HepG2 (cell line): Measurements from ENCODE around the gene TAF1D. TPM values are rescaled to one million over a fixed set of nuclear protein-coding genes. Genes with fewer than 3 reads are reported as not detected.
A peak's percentile ranks its signal among the peaks of the same experiment; 100 is the strongest.

Source experiments
- CENPT ChIP-seq: sonication (generic); formaldehyde crosslinking; IDR thresholded peaks from 2 replicates; pipeline ENCODE4 v1.8.0; 2022; ENCODE audit warnings: low read depth, mild to moderate bottlenecking, moderate library complexity, missing genetic modification reagents
- FIP1L1 ChIP-seq: fragments of 200-400 bp; formaldehyde crosslinking; IDR thresholded peaks from 2 replicates; pipeline ENCODE4 v1.6.1; 2018; ENCODE audit warnings: low read depth, mild to moderate bottlenecking, low read length, moderate library complexity, borderline replicate concordance; ENCODE audit not compliant: insufficient read depth
- HHEX ChIP-seq: IDR thresholded peaks from 2 replicates; pipeline ENCODE4 v1.6.1; 2016; ENCODE audit warnings: control low read depth
- HOXD1 ChIP-seq: sonication (generic); formaldehyde crosslinking; IDR thresholded peaks from 2 replicates; pipeline ENCODE4 v1.5.0; 2020; ENCODE audit warnings: missing genetic modification reagents
- KAT8 ChIP-seq: IDR thresholded peaks from 2 replicates; pipeline ENCODE4 v1.6.1; 2016; ENCODE audit warnings: missing genetic modification reagents, missing compliant biosample characterization
- KMT2A ChIP-seq: sonication (generic); formaldehyde crosslinking; IDR thresholded peaks from 2 replicates; pipeline ENCODE4 v1.4.0; 2020; ENCODE audit warnings: missing genetic modification reagents
- MBD4 ChIP-seq: IDR thresholded peaks from 2 replicates; pipeline ENCODE4 v1.6.1; 2012; ENCODE audit warnings: low read length, inconsistent platforms, borderline replicate concordance
- NBN ChIP-seq: fragments of 450-650 bp; conservative IDR thresholded peaks from 2 replicates; pipeline ENCODE4 v1.6.1; 2017
- RFX1 ChIP-seq: fragments of 450-650 bp; IDR thresholded peaks from 2 replicates; pipeline ENCODE4 v1.6.1; 2017
- RXRA ChIP-seq: sonication (generic); formaldehyde crosslinking; IDR thresholded peaks from 2 replicates; pipeline ENCODE4 v1.5.1; 2020; ENCODE audit warnings: missing genetic modification reagents
- TBX2 ChIP-seq: sonication (generic); formaldehyde crosslinking; IDR thresholded peaks from 2 replicates; pipeline ENCODE4 v1.5.0; 2020; ENCODE audit warnings: missing genetic modification reagents, mild to moderate bottlenecking, borderline replicate concordance
- THAP11 ChIP-seq: IDR thresholded peaks from 2 replicates; pipeline ENCODE4 v1.6.1; 2016; ENCODE audit warnings: missing biosample characterization, missing genetic modification reagents
- ZNF530 ChIP-seq: sonication (generic); formaldehyde crosslinking; IDR thresholded peaks from 2 replicates; pipeline ENCODE4 v1.5.0; 2020; ENCODE audit warnings: low read depth, mild to moderate bottlenecking, missing genetic modification reagents
- ZNF841 ChIP-seq: sonication (generic); formaldehyde crosslinking; IDR thresholded peaks from 2 replicates; pipeline ENCODE4 v1.8.1; 2023; ENCODE audit warnings: missing genetic modification reagents, borderline replicate concordance
- ZZZ3 ChIP-seq: sonication (generic); formaldehyde crosslinking; IDR thresholded peaks from 2 replicates; pipeline ENCODE4 v1.4.0; 2020; ENCODE audit warnings: missing genetic modification reagents, mild to moderate bottlenecking, borderline replicate concordance
- polyA plus RNA-seq, 8 experiments: library from polyadenylated mRNA; depleted of rRNA in 3 of 8; stranded (reverse) in 7 of 8; unstranded in 1 of 8; fragments of >200 nt; fragmentation: Illumina TruSeq in 4 of 8; extraction: Trizol in 4 of 8; gene quantifications; 2 replicates each; pipeline versions ENCODE4 v1.2.1 to v1.2.3, GENCODE V29; 2011 to 2016; ENCODE audit warnings: low read depth in 4 of 8, missing spikeins in 1 of 8, mixed read lengths in 1 of 8; ENCODE audit not compliant: insufficient read depth in 1 of 8
- total RNA-seq, 5 experiments: library from RNA; depleted of rRNA; stranded (reverse); fragments of >200 nt; fragmentation: Illumina TruSeq; extraction: Trizol; gene quantifications; 2 replicates each; pipeline ENCODE4 v1.2.3, GENCODE V29; 2016; ENCODE audit warnings: low read depth in 1 of 5
- TF ChIP-seq, protein P1 (sequence below): fragments of 450-650 bp; IDR thresholded peaks from 2 replicates; pipeline ENCODE4 v1.6.1; 2017; ENCODE audit warnings: mild to moderate bottlenecking
- TF ChIP-seq, protein P2 (sequence below): sonication (generic); formaldehyde crosslinking; IDR thresholded peaks from 2 replicates; pipeline ENCODE4 v1.5.0; 2020; ENCODE audit warnings: mild to moderate bottlenecking, missing genetic modification reagents
- TF ChIP-seq, protein P3 (sequence below): sonication (generic); formaldehyde crosslinking; IDR thresholded peaks from 2 replicates; pipeline ENCODE4 v1.5.0; 2020; ENCODE audit warnings: mild to moderate bottlenecking, low read depth, missing genetic modification reagents, borderline replicate concordance
- TF ChIP-seq, protein P4 (sequence below): sonication (generic); formaldehyde crosslinking; IDR thresholded peaks from 2 replicates; pipeline ENCODE4 v1.9.0; 2021; ENCODE audit warnings: missing genetic modification reagents, borderline replicate concordance
- TF ChIP-seq, protein P5 (sequence below): sonication (generic); formaldehyde crosslinking; IDR thresholded peaks from 2 replicates; pipeline ENCODE4 v1.8.0; 2022; ENCODE audit warnings: mild to moderate bottlenecking, missing genetic modification reagents
- TF ChIP-seq, protein P6 (sequence below): sonication (generic); formaldehyde crosslinking; IDR thresholded peaks from 2 replicates; pipeline ENCODE4 v1.8.1; 2023; ENCODE audit warnings: mild to moderate bottlenecking, missing genetic modification reagents, borderline replicate concordance

Gene TAF1D
- total and polyA plus RNA-seq, 2 of the 13 experiments (the other 11 are each of a cell fraction or from before 2014, with no cell fraction given): 132 to 207 TPM

DNA sequence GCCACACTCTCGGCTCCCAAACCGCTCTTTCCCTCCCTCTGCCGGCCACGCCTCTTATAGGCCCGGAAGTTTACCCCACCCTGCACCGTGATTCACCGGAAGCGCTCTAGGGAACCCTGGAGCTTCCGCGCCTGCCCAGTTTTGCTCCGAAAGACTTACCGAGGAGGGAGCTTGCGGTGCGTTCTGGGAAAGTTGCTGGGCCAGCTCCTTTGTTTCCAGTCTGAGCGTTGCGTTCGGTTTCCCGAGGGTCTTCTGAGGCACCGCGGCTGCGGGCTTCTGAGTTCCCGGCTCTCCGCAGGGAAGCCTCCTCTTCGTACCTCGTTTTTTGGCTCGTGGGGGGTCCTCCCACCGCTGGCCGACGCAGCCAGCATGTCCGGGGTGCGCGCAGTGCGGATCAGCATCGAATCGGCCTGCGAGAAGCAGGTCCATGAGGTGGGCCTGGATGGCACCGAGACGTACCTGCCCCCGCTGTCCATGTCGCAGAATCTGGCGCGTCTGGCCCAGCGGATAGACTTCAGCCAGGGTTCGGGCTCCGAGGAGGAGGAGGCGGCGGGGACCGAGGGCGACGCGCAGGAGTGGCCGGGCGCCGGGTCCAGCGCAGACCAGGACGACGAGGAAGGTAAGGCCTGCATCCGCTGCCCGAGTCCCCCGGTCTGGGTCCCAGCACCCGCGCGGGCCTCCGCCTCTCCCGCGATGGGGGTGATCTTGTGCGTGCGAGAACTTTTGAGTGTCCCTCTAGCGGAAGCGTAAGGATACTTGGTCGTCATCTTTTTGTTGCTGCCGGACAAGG, 43.0 kb upstream of the TAF1D start, which contains the start of gene MED17 (continued):
- TF ChIP-seq THAP11 (CRISPR knock-in tag) (peak; percentile 83), KMT2A (peak; percentile 54), CENPT (CRISPR knock-in tag) (no peak), ZNF841 (no peak; the same call in 1 of the 2 replicates), ZZZ3 (CRISPR knock-in tag) (no peak), NBN (no peak), RFX1 (no peak), FIP1L1 (no peak; the same call in 1 of the 2 replicates), KAT8 (peak; percentile 85; the same call in 1 of the 2 replicates), TBX2 (CRISPR knock-in tag) (peak; percentile 33), HOXD1 (CRISPR knock-in tag) (no peak), MBD4 (no peak), ZNF530 (CRISPR knock-in tag) (no peak), RXRA (CRISPR knock-in tag) (peak; percentile 50; the same call in 1 of the 2 replicates), HHEX (CRISPR knock-in tag) (no peak)
- TF ChIP-seq, protein P1, sequence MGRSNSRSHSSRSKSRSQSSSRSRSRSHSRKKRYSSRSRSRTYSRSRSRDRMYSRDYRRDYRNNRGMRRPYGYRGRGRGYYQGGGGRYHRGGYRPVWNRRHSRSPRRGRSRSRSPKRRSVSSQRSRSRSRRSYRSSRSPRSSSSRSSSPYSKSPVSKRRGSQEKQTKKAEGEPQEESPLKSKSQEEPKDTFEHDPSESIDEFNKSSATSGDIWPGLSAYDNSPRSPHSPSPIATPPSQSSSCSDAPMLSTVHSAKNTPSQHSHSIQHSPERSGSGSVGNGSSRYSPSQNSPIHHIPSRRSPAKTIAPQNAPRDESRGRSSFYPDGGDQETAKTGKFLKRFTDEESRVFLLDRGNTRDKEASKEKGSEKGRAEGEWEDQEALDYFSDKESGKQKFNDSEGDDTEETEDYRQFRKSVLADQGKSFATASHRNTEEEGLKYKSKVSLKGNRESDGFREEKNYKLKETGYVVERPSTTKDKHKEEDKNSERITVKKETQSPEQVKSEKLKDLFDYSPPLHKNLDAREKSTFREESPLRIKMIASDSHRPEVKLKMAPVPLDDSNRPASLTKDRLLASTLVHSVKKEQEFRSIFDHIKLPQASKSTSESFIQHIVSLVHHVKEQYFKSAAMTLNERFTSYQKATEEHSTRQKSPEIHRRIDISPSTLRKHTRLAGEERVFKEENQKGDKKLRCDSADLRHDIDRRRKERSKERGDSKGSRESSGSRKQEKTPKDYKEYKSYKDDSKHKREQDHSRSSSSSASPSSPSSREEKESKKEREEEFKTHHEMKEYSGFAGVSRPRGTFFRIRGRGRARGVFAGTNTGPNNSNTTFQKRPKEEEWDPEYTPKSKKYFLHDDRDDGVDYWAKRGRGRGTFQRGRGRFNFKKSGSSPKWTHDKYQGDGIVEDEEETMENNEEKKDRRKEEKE: no peak
- TF ChIP-seq, protein P2, sequence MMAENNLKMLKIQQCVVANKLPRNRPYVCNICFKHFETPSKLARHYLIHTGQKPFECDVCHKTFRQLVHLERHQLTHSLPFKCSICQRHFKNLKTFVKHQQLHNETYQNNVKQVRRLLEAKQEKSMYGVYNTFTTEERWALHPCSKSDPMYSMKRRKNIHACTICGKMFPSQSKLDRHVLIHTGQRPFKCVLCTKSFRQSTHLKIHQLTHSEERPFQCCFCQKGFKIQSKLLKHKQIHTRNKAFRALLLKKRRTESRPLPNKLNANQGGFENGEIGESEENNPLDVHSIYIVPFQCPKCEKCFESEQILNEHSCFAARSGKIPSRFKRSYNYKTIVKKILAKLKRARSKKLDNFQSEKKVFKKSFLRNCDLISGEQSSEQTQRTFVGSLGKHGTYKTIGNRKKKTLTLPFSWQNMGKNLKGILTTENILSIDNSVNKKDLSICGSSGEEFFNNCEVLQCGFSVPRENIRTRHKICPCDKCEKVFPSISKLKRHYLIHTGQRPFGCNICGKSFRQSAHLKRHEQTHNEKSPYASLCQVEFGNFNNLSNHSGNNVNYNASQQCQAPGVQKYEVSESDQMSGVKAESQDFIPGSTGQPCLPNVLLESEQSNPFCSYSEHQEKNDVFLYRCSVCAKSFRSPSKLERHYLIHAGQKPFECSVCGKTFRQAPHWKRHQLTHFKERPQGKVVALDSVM (CRISPR knock-in tag): 0 out of 2 replicates have a peak, but pooled peaks have one; percentile 4
- TF ChIP-seq, protein P3, sequence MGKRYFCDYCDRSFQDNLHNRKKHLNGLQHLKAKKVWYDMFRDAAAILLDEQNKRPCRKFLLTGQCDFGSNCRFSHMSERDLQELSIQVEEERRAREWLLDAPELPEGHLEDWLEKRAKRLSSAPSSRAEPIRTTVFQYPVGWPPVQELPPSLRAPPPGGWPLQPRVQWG: no peak
- TF ChIP-seq, protein P4, sequence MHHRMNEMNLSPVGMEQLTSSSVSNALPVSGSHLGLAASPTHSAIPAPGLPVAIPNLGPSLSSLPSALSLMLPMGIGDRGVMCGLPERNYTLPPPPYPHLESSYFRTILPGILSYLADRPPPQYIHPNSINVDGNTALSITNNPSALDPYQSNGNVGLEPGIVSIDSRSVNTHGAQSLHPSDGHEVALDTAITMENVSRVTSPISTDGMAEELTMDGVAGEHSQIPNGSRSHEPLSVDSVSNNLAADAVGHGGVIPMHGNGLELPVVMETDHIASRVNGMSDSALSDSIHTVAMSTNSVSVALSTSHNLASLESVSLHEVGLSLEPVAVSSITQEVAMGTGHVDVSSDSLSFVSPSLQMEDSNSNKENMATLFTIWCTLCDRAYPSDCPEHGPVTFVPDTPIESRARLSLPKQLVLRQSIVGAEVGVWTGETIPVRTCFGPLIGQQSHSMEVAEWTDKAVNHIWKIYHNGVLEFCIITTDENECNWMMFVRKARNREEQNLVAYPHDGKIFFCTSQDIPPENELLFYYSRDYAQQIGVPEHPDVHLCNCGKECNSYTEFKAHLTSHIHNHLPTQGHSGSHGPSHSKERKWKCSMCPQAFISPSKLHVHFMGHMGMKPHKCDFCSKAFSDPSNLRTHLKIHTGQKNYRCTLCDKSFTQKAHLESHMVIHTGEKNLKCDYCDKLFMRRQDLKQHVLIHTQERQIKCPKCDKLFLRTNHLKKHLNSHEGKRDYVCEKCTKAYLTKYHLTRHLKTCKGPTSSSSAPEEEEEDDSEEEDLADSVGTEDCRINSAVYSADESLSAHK: no peak
- TF ChIP-seq, protein P5, sequence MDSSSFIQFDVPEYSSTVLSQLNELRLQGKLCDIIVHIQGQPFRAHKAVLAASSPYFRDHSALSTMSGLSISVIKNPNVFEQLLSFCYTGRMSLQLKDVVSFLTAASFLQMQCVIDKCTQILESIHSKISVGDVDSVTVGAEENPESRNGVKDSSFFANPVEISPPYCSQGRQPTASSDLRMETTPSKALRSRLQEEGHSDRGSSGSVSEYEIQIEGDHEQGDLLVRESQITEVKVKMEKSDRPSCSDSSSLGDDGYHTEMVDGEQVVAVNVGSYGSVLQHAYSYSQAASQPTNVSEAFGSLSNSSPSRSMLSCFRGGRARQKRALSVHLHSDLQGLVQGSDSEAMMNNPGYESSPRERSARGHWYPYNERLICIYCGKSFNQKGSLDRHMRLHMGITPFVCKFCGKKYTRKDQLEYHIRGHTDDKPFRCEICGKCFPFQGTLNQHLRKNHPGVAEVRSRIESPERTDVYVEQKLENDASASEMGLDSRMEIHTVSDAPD: no peak
- TF ChIP-seq, protein P6, sequence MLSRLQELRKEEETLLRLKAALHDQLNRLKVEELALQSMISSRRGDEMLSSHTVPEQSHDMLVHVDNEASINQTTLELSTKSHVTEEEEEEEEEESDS (CRISPR knock-in tag): no peak
